Uterus (tissue), 4 donors: ENCODE data around the gene NCAPG2. TPM values are rescaled to one million over a fixed set of nuclear protein-coding genes. Genes with fewer than 3 reads are reported as not detected.
A peak's percentile ranks its signal among the peaks of the same experiment; 100 is the strongest.

Source experiments
- DNase-seq, 2 donors: peaks; one replicate each; pipeline ENCODE4 v3.0.0-alpha.2; 2019 to 2020
- H3K27ac ChIP-seq, 2 donors: fragments of 200-600 bp; sonication (generic); 1 replicate in 1 of 2; 2 replicates in 1 of 2; pipeline ENCODE4 v1.5.1; 2016 to 2018
- H3K27me3 ChIP-seq, 2 donors: fragments of 200-600 bp; sonication (generic); one replicate each; pipeline ENCODE4 v1.5.1; 2018 to 2019; ENCODE audit warnings: control low read depth in 1 of 2
- H3K36me3 ChIP-seq, 2 donors: fragments of 200-600 bp; sonication (generic); one replicate each; pipeline ENCODE4 v1.5.1; 2019; ENCODE audit warnings: control low read depth in 1 of 2
- H3K4me1 ChIP-seq, 2 donors: fragments of 200-600 bp; sonication (generic); one replicate each; pipeline ENCODE4 v1.5.1; 2018 to 2019; ENCODE audit warnings: control low read depth in 1 of 2
- H3K4me3 ChIP-seq, 2 donors: fragments of 200-600 bp; sonication (generic); 1 replicate in 1 of 2; 2 replicates in 1 of 2; pipeline ENCODE4 v1.5.1; 2018 to 2019; ENCODE audit warnings: mild to moderate bottlenecking in 1 of 2
- H3K9me3 ChIP-seq, 2 donors: fragments of 200-600 bp; sonication (generic); one replicate each; pipeline ENCODE4 v1.5.1; 2019; ENCODE audit warnings: control low read depth in 1 of 2
- POLR2A ChIP-seq, 2 donors: fragments of 450-650 bp; IDR thresholded peaks; one replicate each; pipeline ENCODE4 v1.6.1; 2016; ENCODE audit warnings: antibody characterized with exemption in 2 of 2, mild to moderate bottlenecking in 1 of 2, moderate library complexity in 1 of 2
- intact Hi-C: fragments of 100-400 bp; cut with DNase I; formaldehyde crosslinking; loops from one replicate; pipeline ENCODE4 v1.15.1; 2023; ENCODE audit warnings: low total_unique reads
- total RNA-seq, 4 donors: library from RNA; depleted of rRNA in 3 of 4; stranded (reverse); fragments of >200 nt in 3 of 4; gene quantifications; one replicate each; pipeline versions ENCODE4 v1.1.0 to v1.2.4, GENCODE V29; 2014 to 2023
- TF ChIP-seq, protein P1 (sequence below), 4 experiments: fragments of 200-600 bp in 2 of 4; fragments of 450-650 bp in 2 of 4; sonication (generic) in 2 of 4; IDR thresholded peaks; one replicate each; pipeline ENCODE4 v1.5.1; 2016 to 2019; ENCODE audit warnings: antibody characterized with exemption in 4 of 4, mild to moderate bottlenecking in 2 of 4, moderate library complexity in 1 of 4
- donor health status: DM: yes; HTN: yes; CAD: no.

NCAPG2 gene
- total RNA-seq, 4 donors from 2014 or later: 0.51 to 36.0 (median 7.8) TPM

DNA sequence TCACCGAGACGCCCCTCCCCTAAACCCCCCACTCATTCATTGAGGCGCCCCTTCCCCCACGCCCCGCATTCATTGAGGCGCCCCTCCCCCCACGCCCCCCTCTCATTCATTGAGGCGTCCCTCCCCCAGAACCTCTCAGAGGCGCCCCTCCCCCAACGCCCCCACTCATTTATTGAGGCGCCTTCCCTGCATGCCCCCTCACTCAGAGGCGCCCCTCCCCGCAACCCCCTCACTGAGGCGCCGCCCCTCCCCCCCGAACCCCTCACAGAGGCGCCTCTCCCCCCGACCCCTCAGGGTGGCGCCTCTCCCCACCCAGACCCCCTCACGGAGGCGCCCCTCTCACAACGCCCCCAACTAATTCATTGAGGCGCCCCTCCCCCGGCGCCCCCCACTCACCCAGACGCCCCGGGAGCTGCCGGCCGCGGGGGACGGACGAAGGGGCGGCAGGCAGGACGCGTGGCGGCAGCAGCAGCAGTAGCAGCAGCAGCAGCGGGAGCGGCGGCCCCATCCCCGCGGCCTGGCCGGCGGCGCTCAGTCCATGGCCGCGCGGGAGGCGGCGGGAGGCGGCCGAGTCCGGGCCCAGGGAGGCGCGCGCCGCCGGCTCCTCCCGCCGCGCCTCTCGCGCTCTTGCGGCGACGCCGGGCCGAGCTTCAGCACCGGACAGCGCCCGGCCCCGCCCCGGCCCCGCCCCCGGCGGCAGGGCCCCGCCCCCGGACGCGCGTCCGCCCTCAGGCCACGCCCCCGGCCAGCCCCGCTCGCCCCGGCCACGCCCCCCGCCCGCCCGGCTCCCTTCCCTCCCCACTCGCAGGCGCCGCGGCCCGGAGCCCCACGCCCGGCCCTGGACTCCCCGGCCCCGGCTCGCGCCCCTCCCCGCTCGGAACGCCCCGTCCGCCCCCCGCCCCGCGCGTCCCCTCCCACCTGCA, 117.2 kb downstream of the NCAPG2 start, which contains the start of gene PTPRN2:
Gene PTPRN2, minus strand, starts transcription at position 662 of the 923 bp plus-strand sequence.
- TF ChIP-seq, protein P1, sequence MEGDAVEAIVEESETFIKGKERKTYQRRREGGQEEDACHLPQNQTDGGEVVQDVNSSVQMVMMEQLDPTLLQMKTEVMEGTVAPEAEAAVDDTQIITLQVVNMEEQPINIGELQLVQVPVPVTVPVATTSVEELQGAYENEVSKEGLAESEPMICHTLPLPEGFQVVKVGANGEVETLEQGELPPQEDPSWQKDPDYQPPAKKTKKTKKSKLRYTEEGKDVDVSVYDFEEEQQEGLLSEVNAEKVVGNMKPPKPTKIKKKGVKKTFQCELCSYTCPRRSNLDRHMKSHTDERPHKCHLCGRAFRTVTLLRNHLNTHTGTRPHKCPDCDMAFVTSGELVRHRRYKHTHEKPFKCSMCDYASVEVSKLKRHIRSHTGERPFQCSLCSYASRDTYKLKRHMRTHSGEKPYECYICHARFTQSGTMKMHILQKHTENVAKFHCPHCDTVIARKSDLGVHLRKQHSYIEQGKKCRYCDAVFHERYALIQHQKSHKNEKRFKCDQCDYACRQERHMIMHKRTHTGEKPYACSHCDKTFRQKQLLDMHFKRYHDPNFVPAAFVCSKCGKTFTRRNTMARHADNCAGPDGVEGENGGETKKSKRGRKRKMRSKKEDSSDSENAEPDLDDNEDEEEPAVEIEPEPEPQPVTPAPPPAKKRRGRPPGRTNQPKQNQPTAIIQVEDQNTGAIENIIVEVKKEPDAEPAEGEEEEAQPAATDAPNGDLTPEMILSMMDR (IDR thresholded peaks at IDR 0.05): no peak
- no peak for TF ChIP-seq POLR2A (IDR thresholded peaks at IDR 0.05)
- DNase-seq: peak; percentile 30 to 57
- Histone ChIP-seq H3K4me1 (peaks cover 6 to 14% of the 10 kb centered on the region in 2 donors), H3K4me3 (peak within 1 kb of the TSS; percentile 6 to 33), H3K9me3 (no peaks in the 10 kb centered on the region), H3K27me3 (no peaks in the 10 kb centered on the region), H3K27ac (no peak within 1 kb of the TSS), H3K36me3 (no peaks in the 10 kb centered on the region)
- intact Hi-C loops: no loop called here

DNA sequence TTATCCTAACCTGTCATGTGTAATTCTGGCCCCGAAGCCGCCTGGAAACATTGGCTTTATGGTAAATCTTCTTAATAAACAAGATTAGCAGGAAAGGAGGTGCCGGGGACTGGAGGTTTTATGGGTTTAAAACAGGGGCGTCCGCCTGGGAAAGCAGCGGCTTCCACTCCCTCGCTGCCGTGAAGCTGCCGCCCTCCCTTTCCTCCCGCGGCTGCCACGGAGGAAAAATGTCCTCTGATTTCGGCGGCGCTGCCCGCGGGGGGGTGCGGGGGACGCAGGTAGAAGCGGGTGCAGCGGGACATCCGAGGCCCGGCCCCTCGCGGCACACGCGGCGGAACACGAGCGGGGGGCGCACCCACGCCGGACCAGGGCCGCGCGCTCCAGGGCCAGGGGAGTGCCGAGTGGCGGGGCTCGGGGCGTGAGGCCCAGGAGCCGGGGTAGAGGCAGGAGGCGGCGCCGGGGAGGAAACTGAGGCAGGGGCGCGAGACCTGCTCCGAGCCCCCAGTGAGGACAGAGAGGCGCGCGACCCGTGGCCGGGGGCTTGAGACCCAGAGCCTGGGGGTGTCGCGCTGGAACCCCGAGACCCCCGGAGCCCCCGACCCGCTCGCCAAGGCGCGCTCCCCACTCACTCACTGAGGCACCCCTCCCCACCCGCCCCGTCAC, 118.0 kb downstream of the NCAPG2 start:
- intact Hi-C loops: no loop called here
- Histone ChIP-seq H3K4me3 (no peak overlapping the region), H3K9me3 (no peaks in the 10 kb centered on the region), H3K36me3 (no peaks in the 10 kb centered on the region), H3K27ac (no peak overlapping the region), H3K27me3 (no peaks in the 10 kb centered on the region), H3K4me1 (peaks cover 6 to 14% of the 10 kb centered on the region in 2 donors)
- DNase-seq: no peak
- TF ChIP-seq, protein P1 (IDR thresholded peaks at IDR 0.05): no peak
- no peak for TF ChIP-seq POLR2A (IDR thresholded peaks at IDR 0.05)

- H3K4me3 ChIP-seq: no peak overlapping the region
- TF ChIP-seq, protein P1 (IDR thresholded peaks at IDR 0.05): no peak
- TF ChIP-seq POLR2A (IDR thresholded peaks at IDR 0.05): no peak
- DNase-seq: no peak
- no peaks in the 10 kb centered on the region for H3K9me3 ChIP-seq
- intact Hi-C loops: no loop called here
- H3K36me3 ChIP-seq: no peaks in the 10 kb centered on the region
- no peak overlapping the region for H3K27ac ChIP-seq
- H3K4me1 ChIP-seq: peaks cover 6 to 14% of the 10 kb centered on the region in 2 donors
- H3K27me3 ChIP-seq: no peaks in the 10 kb centered on the region
Observed at GRCh38 chr7:158585721-158586498, 118.7 kb downstream of the NCAPG2 start.

GRCh38 chr7:158584407-158584806, 120.2 kb downstream of the NCAPG2 start:
- intact Hi-C loops: no loop called here
- peaks cover 6 to 14% of the 10 kb centered on the region in 2 donors for H3K4me1 ChIP-seq
- H3K4me3 ChIP-seq: no peak overlapping the region
- H3K9me3 ChIP-seq: peaks cover 0 to 7% of the 10 kb centered on the region in 2 donors
- no peak for TF ChIP-seq POLR2A (IDR thresholded peaks at IDR 0.05)
- TF ChIP-seq, protein P1 (IDR thresholded peaks at IDR 0.05): no peak
- H3K36me3 ChIP-seq: no peaks in the 10 kb centered on the region
- H3K27ac ChIP-seq: no peak overlapping the region
- no peak for DNase-seq
- H3K27me3 ChIP-seq: no peaks in the 10 kb centered on the region
